Heart right ventricle (tissue), 16 donors: ENCODE results near the gene B3GNT3. TPM values are rescaled to one million over a fixed set of nuclear protein-coding genes. Genes with fewer than 3 reads are reported as not detected.

Experiments used
- ATAC-seq, 8 donors: fragments of 200-7000 bp; cut with Tn5 transposase; one replicate each; pipeline ENCODE4 v1.9.1; 2020; ENCODE audit warnings: mild to moderate bottlenecking in 8 of 8, moderate library complexity in 8 of 8, moderate number of reproducible peaks in 1 of 8
- DNase-seq, 2 donors: peaks; one replicate each; pipeline ENCODE4 v3.0.0-alpha.2; 2020
- H3K27ac ChIP-seq, 10 donors: fragments of 200-600 bp; sonication (generic) in 2 of 10; one replicate each; pipeline versions ENCODE4 v1.5.0 to v1.8.0; 2020 to 2022; ENCODE audit warnings: mild to moderate bottlenecking in 3 of 10
- H3K27me3 ChIP-seq, 7 donors: fragments of 200-600 bp; one replicate each; pipeline ENCODE4 v1.8.0; 2021 to 2022; ENCODE audit warnings: mild to moderate bottlenecking in 2 of 7
- H3K36me3 ChIP-seq, 9 donors: fragments of 200-600 bp; sonication (generic) in 1 of 9; one replicate each; pipeline versions ENCODE4 v1.5.0 to v1.8.0; 2020 to 2022; ENCODE audit warnings: mild to moderate bottlenecking in 2 of 9
- H3K4me1 ChIP-seq, 9 donors: fragments of 200-600 bp; sonication (generic) in 1 of 9; one replicate each; pipeline versions ENCODE4 v1.5.0 to v1.8.0; 2020 to 2022; ENCODE audit warnings: mild to moderate bottlenecking in 4 of 9
- H3K4me3 ChIP-seq, 10 donors: fragments of 200-600 bp; sonication (generic) in 2 of 10; one replicate each; pipeline versions ENCODE4 v1.5.0 to v1.8.0; 2020 to 2022; ENCODE audit warnings: mild to moderate bottlenecking in 7 of 10, moderate library complexity in 2 of 10
- H3K9me3 ChIP-seq, 11 donors: fragments of 200-600 bp in 10 of 11; sonication (generic) in 2 of 11; one replicate each; pipeline versions ENCODE4 v1.5.0 to v1.8.0; 2013 to 2022; ENCODE audit warnings: mild to moderate bottlenecking in 2 of 11, control low read depth in 1 of 11, moderate library complexity in 1 of 11
- WGBS, 2 donors: extraction: QIAGEN DNeasy Blood & Tissue Kit; methylation state at CpG; one replicate each; pipeline ENCODE4 v1.1.7; 2013; ENCODE audit warnings: inconsistent platforms in 1 of 2; 5-methylcytosine and 5-hydroxymethylcytosine counted together
- intact Hi-C, 10 donors: fragments of 100-400 bp; cut with DNase I; formaldehyde crosslinking; loops; one replicate each; pipeline versions ENCODE4 v1.11.1 to v1.14.2; 2022
- polyA plus RNA-seq, 2 donors: library from polyadenylated mRNA; stranded (reverse); fragments of 200-250 nt; gene quantifications; one replicate each; pipeline ENCODE4 v1.2.3, GENCODE V29; 2013
- total RNA-seq, 10 donors: library from RNA; stranded (reverse); fragmentation: NEBNext Ultra II Directional in 3 of 10; extraction: Animal tissue kit (Norgen Biotek cat#: 25700) in 3 of 10; gene quantifications; one replicate each; pipeline versions ENCODE4 v1.2.1 to v1.2.4, GENCODE V29; 2021 to 2023
- TF ChIP-seq, protein P1 (sequence below), 9 donors: fragments of 200-600 bp; sonication (generic) in 2 of 9; IDR thresholded peaks; one replicate each; pipeline versions ENCODE4 v1.5.0 to v1.8.0; 2021 to 2022; ENCODE audit warnings: antibody characterized with exemption in 9 of 9, mild to moderate bottlenecking in 5 of 9, moderate library complexity in 1 of 9
- donor health status: Arrhythmogenic right ventricular cardiomyopathy.
- donor health status: ischemic (EF 13 %, LVEDD 7.1; RV severe dilation, severe dysfunction).
- donor health status: healthy with polysubstance abuse.
- donor health status: DM: no; HTN: yes; CAD: no.
- donor health status: DM: no; HTN: no; CAD: no.
- donor health status: ischemic (EF 25% LVEDD 6.9; RV normal size, moderate dysfunction).
- donor health status: ischemic (EF 25% LVEDD 5.7; RV mildly dilated, moderate dysfunction).
- donor health status: healthy.
- donor health status: DM: yes; HTN: yes; CAD: no.
- donor health status: Ischemic cardiomyopathy.
- donor health status: ischemic (EF 35%, LVEDD 5.7; RV mildly dilated, moderate dysfunction).
- donor health status: nonischemic (EF 11% LVEDD 7.7; RV severe dilation, severe dysfunction).
- donor health status: DM: yes; HTN: yes; CAD: no.
- donor health status: PGD.
- donor health status: ischemic (EF 29% LVEDD 5.4; RV normal size, mild dysfunction).
- donor health status: nonischemic (EF 23%, LVEDD 6.1; RV moderate dilation, normal function).

The B3GNT3 gene
- total and polyA plus RNA-seq, 12 donors, result not detected

DNA sequence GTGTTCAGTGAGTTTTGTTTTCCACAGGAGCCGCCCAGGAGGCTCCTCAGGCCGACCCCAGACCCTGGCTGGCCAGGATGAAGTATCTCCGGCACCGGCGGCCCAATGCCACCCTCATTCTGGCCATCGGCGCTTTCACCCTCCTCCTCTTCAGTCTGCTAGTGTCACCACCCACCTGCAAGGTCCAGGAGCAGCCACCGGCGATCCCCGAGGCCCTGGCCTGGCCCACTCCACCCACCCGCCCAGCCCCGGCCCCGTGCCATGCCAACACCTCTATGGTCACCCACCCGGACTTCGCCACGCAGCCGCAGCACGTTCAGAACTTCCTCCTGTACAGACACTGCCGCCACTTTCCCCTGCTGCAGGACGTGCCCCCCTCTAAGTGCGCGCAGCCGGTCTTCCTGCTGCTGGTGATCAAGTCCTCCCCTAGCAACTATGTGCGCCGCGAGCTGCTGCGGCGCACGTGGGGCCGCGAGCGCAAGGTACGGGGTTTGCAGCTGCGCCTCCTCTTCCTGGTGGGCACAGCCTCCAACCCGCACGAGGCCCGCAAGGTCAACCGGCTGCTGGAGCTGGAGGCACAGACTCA, 12.9 kb downstream of the B3GNT3 start:
- no peak for DNase-seq
- TF ChIP-seq, protein P1, sequence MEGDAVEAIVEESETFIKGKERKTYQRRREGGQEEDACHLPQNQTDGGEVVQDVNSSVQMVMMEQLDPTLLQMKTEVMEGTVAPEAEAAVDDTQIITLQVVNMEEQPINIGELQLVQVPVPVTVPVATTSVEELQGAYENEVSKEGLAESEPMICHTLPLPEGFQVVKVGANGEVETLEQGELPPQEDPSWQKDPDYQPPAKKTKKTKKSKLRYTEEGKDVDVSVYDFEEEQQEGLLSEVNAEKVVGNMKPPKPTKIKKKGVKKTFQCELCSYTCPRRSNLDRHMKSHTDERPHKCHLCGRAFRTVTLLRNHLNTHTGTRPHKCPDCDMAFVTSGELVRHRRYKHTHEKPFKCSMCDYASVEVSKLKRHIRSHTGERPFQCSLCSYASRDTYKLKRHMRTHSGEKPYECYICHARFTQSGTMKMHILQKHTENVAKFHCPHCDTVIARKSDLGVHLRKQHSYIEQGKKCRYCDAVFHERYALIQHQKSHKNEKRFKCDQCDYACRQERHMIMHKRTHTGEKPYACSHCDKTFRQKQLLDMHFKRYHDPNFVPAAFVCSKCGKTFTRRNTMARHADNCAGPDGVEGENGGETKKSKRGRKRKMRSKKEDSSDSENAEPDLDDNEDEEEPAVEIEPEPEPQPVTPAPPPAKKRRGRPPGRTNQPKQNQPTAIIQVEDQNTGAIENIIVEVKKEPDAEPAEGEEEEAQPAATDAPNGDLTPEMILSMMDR (IDR thresholded peaks at IDR 0.05), result no peak
- Histone ChIP-seq H3K4me3 (no peak overlapping the region), H3K27ac (no peak overlapping the region), H3K27me3 (peaks cover 0 to 76% (median 31%) of the 10 kb centered on the region in 7 donors), H3K36me3 (no peaks in the 10 kb centered on the region), H3K9me3 (peaks cover 0 to 8% (median 0%) of the 10 kb centered on the region in 11 donors), H3K4me1 (peaks cover 0 to 10% (median 0%) of the 10 kb centered on the region in 9 donors)
- no peak for ATAC-seq
- WGBS, 2 donors, result 47 to 58% methylated on average over 35 to 38 of the region's 38 CpGs
- intact Hi-C loops, result no loop called here

DNA sequence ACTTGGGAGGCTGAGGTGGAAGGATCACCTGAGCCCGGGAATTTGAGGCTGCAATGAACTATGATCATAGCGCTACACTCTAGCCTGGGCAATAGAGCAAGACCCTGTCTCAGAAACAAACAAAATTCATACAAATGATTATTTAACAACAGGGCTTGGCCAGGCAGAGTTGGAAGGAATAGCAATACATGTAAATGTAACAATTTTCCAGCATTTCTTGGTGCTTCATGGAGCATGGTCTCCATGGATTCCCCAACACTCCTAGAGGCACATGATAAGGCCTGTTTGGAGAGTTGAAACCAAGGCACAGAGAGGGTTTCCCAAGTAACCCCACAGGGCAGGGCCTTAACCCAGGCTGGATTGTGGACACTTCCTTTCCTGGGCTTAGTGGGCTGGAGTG, 16.2 kb downstream of the B3GNT3 start:
- Histone ChIP-seq H3K27ac (no peak overlapping the region), H3K9me3 (peaks cover 0 to 8% (median 0%) of the 10 kb centered on the region in 11 donors), H3K36me3 (no peaks in the 10 kb centered on the region), H3K27me3 (peaks cover 0 to 78% (median 40%) of the 10 kb centered on the region in 7 donors), H3K4me3 (no peak overlapping the region), H3K4me1 (no peaks in the 10 kb centered on the region)
- 95 to 100% methylated on average over 2 of the region's 2 CpGs for WGBS, 2 donors
- DNase-seq, result no peak
- no peak for ATAC-seq
- TF ChIP-seq, protein P1 (IDR thresholded peaks at IDR 0.05), result no peak
- intact Hi-C loops, result no loop called here

DNA sequence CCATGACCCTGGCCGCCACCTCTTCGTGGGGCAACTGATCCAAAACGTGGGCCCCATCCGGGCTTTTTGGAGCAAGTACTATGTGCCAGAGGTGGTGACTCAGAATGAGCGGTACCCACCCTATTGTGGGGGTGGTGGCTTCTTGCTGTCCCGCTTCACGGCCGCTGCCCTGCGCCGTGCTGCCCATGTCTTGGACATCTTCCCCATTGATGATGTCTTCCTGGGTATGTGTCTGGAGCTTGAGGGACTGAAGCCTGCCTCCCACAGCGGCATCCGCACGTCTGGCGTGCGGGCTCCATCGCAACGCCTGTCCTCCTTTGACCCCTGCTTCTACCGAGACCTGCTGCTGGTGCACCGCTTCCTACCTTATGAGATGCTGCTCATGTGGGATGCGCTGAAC, 16.7 kb downstream of the B3GNT3 start:
- H3K36me3 ChIP-seq, result no peaks in the 10 kb centered on the region
- no peak overlapping the region for H3K27ac ChIP-seq
- no peak for ATAC-seq
- no peak overlapping the region for H3K4me3 ChIP-seq
- DNase-seq, result no peak
- intact Hi-C loops, result no loop called here
- H3K9me3 ChIP-seq, result peaks cover 0 to 8% (median 0%) of the 10 kb centered on the region in 11 donors
- TF ChIP-seq, protein P1 (IDR thresholded peaks at IDR 0.05), result no peak
- H3K27me3 ChIP-seq, result peaks cover 0 to 78% (median 42%) of the 10 kb centered on the region in 7 donors
- H3K4me1 ChIP-seq, result no peaks in the 10 kb centered on the region
- WGBS, 2 donors, result 84 to 89% methylated on average over 20 of the region's 20 CpGs

DNA sequence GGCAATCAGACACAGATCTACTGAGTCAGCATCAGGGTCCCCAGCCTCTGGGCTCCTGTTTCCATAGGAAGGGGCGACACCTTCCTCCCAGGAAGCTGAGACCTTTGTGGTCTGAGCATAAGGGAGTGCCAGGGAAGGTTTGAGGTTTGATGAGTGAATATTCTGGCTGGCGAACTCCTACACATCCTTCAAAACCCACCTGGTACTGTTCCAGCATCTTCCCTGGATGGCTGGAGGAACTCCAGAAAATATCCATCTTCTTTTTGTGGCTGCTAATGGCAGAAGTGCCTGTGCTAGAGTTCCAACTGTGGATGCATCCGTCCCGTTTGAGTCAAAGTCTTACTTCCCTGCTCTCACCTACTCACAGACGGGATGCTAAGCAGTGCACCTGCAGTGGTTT, 17.2 kb downstream of the B3GNT3 start:
- WGBS, 2 donors, result 60 to 69% methylated on average over 5 of the region's 5 CpGs
- Histone ChIP-seq H3K27ac (no peak overlapping the region), H3K4me3 (no peak overlapping the region), H3K9me3 (peaks cover 0 to 8% (median 0%) of the 10 kb centered on the region in 11 donors), H3K36me3 (no peaks in the 10 kb centered on the region), H3K4me1 (no peaks in the 10 kb centered on the region), H3K27me3 (peaks cover 0 to 80% (median 44%) of the 10 kb centered on the region in 7 donors)
- DNase-seq (no peak), ATAC-seq (no peak)
- intact Hi-C loops, result no loop called here
- TF ChIP-seq, protein P1 (IDR thresholded peaks at IDR 0.05), result no peak
